ENCODE data around the gene ZNF598.

GRCh38 chr16:2030036-2030435 lies 20.4 kb upstream of the ZNF598 start:
- no peak for TF ChIP-seq ELF4 (IDR thresholded peaks at IDR 0.05)
- no peak for TF ChIP-seq LEF1 (IDR thresholded peaks at IDR 0.05; ENCODE audit: borderline replicate concordance)
- TF ChIP-seq SUZ12 (IDR thresholded peaks at IDR 0.05), result no peak
- TF ChIP-seq ZNF384 (IDR thresholded peaks at IDR 0.05), result no peak
